Astrocyte of the hippocampus (primary cell): ENCODE results near the gene LMBR1.
"Not testable (repeated sequence)": the region's sequence is repeated elsewhere in the genome, so short reads cannot be mapped to it uniquely, and the experiment has no call there.

ENCODE experiments used
- DNase-seq: peaks from one replicate; pipeline ENCODE4 v3.0.0; 2011; ENCODE audit warnings: low read depth, low spot score

LMBR1 gene, protein sequence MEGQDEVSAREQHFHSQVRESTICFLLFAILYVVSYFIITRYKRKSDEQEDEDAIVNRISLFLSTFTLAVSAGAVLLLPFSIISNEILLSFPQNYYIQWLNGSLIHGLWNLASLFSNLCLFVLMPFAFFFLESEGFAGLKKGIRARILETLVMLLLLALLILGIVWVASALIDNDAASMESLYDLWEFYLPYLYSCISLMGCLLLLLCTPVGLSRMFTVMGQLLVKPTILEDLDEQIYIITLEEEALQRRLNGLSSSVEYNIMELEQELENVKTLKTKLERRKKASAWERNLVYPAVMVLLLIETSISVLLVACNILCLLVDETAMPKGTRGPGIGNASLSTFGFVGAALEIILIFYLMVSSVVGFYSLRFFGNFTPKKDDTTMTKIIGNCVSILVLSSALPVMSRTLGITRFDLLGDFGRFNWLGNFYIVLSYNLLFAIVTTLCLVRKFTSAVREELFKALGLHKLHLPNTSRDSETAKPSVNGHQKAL

GRCh38 chr7:156892821-156893706 is at the start of gene LMBR1:
Gene LMBR1, minus strand, starts transcription at chr7:156893183. Its CDS starts 190 bp downstream, at chr7:156892993.
- peak; percentile 98 for DNase-seq

DNA sequence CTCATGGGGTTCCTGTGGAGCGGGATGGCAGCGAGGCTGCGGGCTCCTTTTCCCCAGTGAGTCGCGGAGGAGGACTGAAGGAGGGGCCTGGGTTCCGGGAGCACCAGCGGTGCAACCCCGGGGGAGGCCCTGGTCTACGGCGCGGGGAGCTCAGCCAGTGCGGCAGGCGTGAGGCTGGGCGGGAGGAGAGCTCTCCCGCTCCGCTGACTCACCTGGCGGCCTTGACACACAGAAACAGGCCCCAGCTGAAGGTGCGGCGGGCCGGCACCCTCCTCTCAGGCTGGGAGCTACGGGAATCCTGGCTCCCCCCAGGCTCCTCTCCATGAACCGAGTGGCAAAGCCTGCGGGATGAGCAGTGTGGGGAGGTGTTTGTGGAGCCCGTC is 49.7 kb upstream of the LMBR1 start:
- peak; percentile 12 for DNase-seq

DNA sequence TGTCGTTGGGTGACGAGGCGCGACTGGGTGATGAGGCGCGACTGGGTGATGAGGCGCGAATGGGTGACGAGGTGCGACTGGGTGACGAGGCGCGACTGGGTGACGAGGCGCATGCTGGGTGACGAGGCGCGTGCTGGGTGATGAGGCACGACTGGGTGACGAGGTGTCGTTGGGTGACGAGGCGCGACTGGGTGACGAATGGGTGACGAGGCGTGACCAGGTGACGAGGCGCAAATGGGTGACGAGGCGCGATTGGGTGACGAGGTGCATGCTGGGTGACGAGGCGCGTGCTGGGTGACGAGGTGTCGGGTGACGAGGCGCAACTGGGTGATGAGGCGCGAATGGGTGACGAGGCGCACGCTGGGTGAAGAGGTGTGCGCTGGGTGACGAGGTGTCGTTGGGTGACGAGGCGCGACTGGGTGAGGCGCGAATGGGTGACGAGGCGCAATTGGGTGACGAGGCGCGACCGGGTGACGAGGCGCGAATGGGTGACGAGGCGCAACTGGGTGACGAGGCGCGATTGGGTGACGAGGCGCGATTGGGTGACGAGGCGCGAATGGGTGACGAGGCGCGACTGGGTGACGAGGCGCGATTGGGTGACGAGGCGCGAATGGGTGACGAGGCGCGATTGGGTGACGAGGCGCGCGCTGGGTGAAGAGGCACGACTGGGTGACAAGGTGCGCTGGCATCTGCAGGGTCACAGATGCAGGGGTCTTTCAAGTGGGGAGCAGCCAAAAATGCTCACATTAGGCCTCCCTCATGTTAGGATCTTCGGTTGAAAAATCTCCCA is 48.6 kb upstream of the LMBR1 start:
- DNase-seq = no peak

DNA sequence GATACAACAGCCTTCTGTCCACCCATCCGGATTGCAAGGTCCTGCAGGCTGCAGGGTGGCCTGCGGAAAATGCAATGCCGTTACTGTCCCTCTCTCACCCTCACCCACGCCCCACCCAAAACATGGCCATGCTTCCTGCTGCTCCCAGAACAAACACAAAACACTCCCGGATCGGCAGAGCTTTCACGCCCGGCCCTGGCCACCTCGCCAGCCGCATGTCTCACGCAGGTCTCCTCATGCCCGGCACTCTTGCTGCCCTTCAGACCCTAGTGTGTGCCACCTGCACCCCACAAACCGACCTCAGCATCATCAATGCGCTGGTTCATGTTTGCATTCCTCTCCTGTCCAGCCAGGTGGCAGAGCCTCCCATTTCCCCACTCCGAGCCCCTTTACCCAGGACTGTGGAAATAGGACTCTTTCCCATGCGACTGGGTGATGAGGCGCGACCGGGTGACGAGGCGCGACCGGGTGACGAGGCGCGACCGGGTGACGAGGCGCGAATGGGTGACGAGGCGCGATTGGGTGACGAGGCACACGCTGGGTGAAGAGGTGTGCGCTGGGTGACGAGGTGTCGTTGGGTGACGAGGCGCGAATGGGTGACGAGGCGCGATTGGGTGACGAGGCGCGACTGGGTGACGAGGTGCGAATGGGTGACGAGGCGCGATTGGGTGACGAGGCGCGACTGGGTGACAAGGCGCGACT is 47.6 kb upstream of the LMBR1 start:
- DNase-seq = no peak

DNA sequence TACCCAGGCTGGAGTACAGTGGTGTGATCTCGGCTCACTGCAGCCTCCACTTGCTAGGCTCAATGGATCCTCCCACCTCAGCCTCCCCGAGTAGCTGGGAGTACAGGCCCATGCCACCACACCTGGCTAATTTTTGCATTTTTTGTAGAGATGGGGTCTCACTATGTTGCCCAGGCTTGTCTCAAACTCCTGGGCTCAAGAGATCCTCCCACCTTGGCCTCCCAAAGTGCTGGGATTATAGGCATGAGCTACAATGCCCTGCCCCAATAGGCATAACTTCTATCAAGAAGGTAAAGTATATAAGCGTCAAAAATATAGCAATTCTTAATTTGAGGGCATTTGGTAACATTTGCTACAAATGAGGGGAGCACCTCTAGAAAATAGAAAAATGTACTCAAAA is 43.8 kb upstream of the LMBR1 start:
- DNase-seq = not testable (repeated sequence)

DNA sequence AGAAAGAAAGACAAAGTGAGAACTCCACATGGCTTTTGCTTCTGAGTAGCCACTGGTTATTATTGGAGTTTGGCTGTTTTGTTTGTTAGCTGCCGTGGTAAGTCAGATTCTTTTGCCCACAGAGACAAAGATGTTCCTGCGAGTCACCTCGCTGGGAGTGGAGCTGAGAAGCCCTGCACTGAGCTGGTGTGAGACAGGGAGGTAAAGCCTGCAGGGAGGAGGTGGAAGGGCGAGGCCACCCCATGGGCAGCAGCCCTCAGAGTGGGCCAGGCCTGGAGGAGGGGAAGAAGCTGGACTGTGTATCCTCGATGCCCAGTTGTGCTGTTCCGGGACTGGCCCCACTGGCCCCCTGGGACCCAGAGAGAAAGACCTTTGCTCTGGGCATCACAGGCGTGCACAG is 42.3 kb upstream of the LMBR1 start:
- no peak for DNase-seq

DNA sequence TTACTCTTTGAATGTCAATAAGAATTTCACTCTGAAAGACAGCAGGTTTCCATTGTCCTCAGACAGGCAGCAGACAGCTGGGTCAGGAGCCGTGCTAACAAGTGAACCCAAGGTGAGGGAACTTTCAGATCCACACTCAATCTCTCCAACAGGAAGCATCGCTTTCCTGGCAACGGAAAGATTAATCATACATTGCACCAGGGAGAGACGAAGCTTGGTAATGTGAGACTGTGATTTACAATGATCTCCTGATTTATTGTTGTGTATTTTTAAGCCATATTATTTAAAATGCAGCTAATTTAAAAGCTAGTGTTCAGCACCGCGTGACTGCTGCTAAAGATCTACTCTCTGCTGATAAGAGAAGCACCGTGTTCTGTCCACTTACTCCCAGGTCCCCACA is 39.0 kb upstream of the LMBR1 start:
- DNase-seq = no peak

GRCh38 chr7:156929789-156930539 is 37.0 kb upstream of the LMBR1 start:
- DNase-seq = no peak

DNA sequence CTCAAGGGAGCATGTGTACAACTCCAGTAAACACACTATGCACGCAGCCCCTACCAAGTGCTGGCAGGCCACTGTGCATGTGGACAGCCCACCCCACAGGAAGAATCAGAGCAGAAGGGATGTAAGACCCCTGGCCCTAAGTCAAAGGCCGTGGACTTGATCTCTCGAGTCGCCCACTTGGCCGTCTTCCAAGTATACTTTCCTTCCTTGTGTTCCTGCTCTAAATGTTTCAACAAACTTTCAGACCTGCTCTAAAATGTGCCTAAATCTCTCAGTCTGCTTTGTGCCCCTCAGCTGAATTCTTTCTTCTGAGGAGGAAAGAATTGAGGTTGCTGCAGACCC is 35.4 kb upstream of the LMBR1 start:
- no peak for DNase-seq

- DNase-seq = no peak
These were observed 34.8 kb upstream of the LMBR1 start for GRCh38 chr7:156927571-156928405.

DNA sequence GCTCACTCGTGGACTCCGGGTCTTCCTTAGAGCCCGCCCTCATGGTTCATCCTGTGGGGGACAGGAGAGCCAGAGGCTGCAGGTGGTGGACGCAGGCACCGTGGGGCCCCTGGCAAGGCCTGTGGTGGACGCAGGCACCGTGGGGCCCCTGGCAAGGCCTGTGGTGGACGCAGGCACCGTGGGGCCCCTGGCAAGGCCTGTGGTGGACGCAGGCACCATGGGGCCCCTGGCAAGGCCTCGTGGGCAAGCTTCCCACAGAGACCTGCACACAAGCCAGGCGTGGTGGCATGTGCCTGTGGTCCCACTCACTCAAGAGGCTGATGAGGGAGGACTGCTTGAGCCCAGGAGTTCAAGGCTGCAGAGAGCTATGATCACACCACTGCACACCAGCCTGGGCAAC is 32.8 kb upstream of the LMBR1 start:
- not testable (repeated sequence) for DNase-seq

DNA sequence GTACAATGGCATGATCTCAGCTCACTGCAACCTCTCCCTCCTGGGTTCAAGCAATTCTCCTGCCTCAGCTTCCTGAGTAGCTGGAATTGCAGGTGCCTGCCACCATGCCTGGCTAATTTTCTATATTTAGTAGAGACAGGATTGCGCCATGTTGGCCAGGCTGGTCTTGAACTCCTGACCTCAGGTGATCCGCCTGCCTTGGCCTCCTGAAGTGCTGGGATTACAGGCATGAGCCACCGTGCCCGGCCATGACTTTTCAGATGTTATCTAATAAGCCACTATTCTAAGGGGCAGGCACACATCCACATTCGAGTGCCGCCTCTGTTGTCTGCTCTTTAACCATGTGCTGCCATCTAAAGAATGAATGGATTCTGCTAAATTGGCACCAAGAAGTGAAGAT is 29.3 kb upstream of the LMBR1 start:
- DNase-seq = not testable (repeated sequence)

DNA sequence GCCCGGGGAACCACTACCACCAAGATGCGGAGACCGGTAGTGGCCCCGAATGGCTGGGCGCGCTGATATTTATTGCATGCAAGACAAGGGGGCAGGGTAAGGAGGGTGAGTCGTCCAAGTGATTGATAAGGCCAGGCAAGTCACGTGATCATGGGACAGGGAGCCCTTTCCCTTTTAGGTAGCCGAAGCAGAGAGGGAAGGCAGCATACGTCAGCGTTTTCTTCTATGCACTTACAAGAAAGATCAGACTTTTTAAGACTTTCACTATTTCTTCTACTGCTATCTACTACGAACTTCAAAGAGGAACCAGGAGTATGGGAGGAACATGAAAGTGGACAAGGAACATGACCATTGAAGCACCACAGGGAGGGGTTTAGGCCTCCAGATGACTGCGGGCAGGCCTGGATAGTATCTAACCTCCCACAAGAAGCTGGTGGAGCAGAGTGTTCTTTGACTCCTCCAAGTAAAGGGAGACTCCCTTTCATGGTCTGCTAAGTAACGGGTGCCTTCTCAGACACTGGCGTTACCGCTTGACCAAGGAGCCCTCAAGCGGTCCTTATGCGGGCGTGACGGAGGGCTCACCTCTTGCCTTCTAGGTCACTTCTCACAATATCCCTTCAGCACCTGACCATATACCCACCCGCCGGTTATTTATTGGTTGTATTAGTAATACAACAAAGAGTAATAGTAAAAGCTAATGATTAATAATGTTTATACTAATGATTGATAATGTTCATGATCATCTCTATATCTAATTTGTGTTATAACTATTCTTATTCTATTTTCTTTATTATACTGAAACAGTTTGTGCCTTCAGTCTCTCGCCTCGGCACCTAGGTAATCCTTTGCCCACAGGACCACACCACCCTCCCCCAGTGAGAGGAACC is 27.7 kb upstream of the LMBR1 start:
- DNase-seq = not testable (repeated sequence)

GRCh38 chr7:156920076-156920475 is 27.1 kb upstream of the LMBR1 start:
- DNase-seq = no peak

GRCh38 chr7:156919132-156919713 is 26.2 kb upstream of the LMBR1 start:
- DNase-seq = peak; percentile 14

DNA sequence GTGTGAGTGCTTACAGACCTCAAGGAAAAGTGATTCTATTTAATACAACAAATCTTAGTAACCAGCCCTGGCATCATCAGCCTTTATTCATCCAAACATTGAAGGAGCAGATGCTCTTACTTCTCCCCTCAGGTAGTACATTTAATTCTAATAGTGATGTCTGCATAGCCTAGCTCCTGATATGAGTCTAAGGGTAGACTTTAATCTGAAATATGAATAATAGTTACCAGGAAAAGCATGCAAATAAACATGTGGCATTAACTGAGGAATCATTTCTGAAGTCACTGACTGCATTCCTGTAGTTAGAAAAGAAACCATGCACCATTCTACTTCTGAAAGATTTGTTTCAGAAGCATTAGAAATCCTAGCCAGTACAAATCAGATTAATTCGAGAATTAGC is 25.7 kb upstream of the LMBR1 start:
- no peak for DNase-seq

DNA sequence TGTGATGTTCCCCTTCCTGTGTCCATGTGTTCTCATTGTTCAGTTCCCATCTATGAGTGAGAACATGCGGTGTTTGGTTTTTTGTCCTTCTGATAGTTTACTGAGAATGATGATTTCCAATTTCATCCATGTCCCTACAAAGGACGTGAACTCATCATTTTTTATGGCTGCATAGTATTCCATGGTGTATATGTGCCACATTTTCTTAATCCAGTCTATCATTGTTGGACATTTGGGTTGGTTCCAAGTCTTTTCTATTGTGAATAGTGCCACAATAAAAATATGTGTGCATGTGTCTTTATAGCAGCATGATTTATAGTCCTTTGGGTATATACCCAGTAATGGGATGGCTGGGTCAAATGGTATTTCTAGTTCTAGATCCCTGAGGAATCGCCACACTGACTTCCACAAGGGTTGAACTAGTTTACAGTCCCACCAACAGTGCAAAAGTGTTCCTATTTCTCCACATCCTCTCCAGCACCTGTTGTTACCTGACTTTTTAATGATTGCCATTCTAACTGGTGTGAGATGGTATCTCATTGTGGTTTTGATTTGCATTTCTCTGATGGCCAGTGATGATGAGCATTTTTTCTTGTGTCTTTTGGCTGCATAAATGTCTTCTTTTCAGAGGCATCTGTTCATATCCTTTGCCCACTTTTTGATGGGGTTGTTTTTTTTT is 16.7 kb upstream of the LMBR1 start:
- not testable (repeated sequence) for DNase-seq

GRCh38 chr7:156907656-156908055 is 14.7 kb upstream of the LMBR1 start:
- peak; percentile 79 for DNase-seq
